ENCODE measurements around the gene CACNA2D2.

CACNA2D2 gene

GRCh38 chr3:50336452-50337174 lies 166.8 kb downstream of the CACNA2D2 start:
- Histone ChIP-seq H3K27ac (ENCODE audit: low read depth, low read length) (peak overlapping the region; percentile 77), H3K4me2 (ENCODE audit: low read depth, low read length, poor library complexity, severe bottlenecking) (peak overlapping the region; percentile 81), H3K36me3 (ENCODE audit: low read length) (no peaks in the 10 kb centered on the region), H2AFZ (ENCODE audit: low read depth, low read length, severe bottlenecking) (peak overlapping the region; percentile 8), H3F3A (ENCODE audit: insufficient read depth) (peaks cover 12% of the 10 kb centered on the region; the same call in 1 of the 2 replicates), H3K9ac (ENCODE audit: low read length) (peak overlapping the region; percentile 88), H3K9me3 (ENCODE audit: insufficient read depth, low read length) (no peaks in the 10 kb centered on the region), H3K4me3 (ENCODE audit: insufficient read depth, low read length, poor library complexity, severe bottlenecking) (peak overlapping the region; percentile 88), H4K20me1 (ENCODE audit: low read depth, low read length) (no peaks in the 10 kb centered on the region; the same call in 1 of the 2 replicates), H3K79me2 (ENCODE audit: insufficient read depth, low read length) (peaks cover 42% of the 10 kb centered on the region), H3K27me3 (ENCODE audit: low read length) (no peaks in the 10 kb centered on the region), H3K9me2 (replicated peaks; ENCODE audit: insufficient read depth, low read length) (no peaks in the 10 kb centered on the region)
- no peak for TF ChIP-seq CTCF (IDR thresholded peaks at IDR 0.05; ENCODE audit: insufficient read depth, low read length, poor library complexity, severe bottlenecking)
- TF ChIP-seq EZH2phosphoT487 (conservative IDR thresholded peaks at IDR 0.05; ENCODE audit: low read length) = no peak

GRCh38 chr3:50334339-50335075 lies 168.9 kb downstream of the CACNA2D2 start:
- Histone ChIP-seq H3K4me3 (ENCODE audit: insufficient read depth, low read length, poor library complexity, severe bottlenecking) (no peak overlapping the region), H3K9me2 (replicated peaks; ENCODE audit: insufficient read depth, low read length) (no peaks in the 10 kb centered on the region), H2AFZ (ENCODE audit: low read depth, low read length, severe bottlenecking) (no peak overlapping the region), H3K79me2 (ENCODE audit: insufficient read depth, low read length) (peaks cover 42% of the 10 kb centered on the region), H3K36me3 (ENCODE audit: low read length) (peaks cover 6% of the 10 kb centered on the region; the same call in 1 of the 2 replicates), H3K27ac (ENCODE audit: low read depth, low read length) (no peak overlapping the region), H3K9ac (ENCODE audit: low read length) (peak overlapping the region; percentile 6; the same call in 1 of the 2 replicates), H4K20me1 (ENCODE audit: low read depth, low read length) (no peaks in the 10 kb centered on the region; the same call in 1 of the 2 replicates), H3K27me3 (ENCODE audit: low read length) (no peaks in the 10 kb centered on the region), H3K4me2 (ENCODE audit: low read depth, low read length, poor library complexity, severe bottlenecking) (peak overlapping the region; percentile 8), H3K9me3 (ENCODE audit: insufficient read depth, low read length) (no peaks in the 10 kb centered on the region), H3F3A (ENCODE audit: insufficient read depth) (peaks cover 15% of the 10 kb centered on the region; the same call in 1 of the 2 replicates)
- TF ChIP-seq EZH2phosphoT487 (conservative IDR thresholded peaks at IDR 0.05; ENCODE audit: low read length) (no peak), CTCF (IDR thresholded peaks at IDR 0.05; ENCODE audit: insufficient read depth, low read length, poor library complexity, severe bottlenecking) (no peak)

GRCh38 chr3:50333744-50334328 lies 169.6 kb downstream of the CACNA2D2 start:
- Histone ChIP-seq H3K9ac (ENCODE audit: low read length) (no peak overlapping the region), H4K20me1 (ENCODE audit: low read depth, low read length) (no peaks in the 10 kb centered on the region; the same call in 1 of the 2 replicates)

More at GRCh38 chr3:50333744-50334328, 169.6 kb downstream of the CACNA2D2 start:
- H3K9me3 ChIP-seq (ENCODE audit: insufficient read depth, low read length) = no peaks in the 10 kb centered on the region
- TF ChIP-seq EZH2phosphoT487 (conservative IDR thresholded peaks at IDR 0.05; ENCODE audit: low read length) = no peak
- TF ChIP-seq CTCF (IDR thresholded peaks at IDR 0.05; ENCODE audit: insufficient read depth, low read length, poor library complexity, severe bottlenecking) = no peak
- no peak overlapping the region for H3K4me2 ChIP-seq (ENCODE audit: low read depth, low read length, poor library complexity, severe bottlenecking)
- no peak overlapping the region for H3K27ac ChIP-seq (ENCODE audit: low read depth, low read length)
- no peaks in the 10 kb centered on the region for H3K9me2 ChIP-seq (replicated peaks; ENCODE audit: insufficient read depth, low read length)
- peaks cover 6% of the 10 kb centered on the region; the same call in 1 of the 2 replicates for H3K36me3 ChIP-seq (ENCODE audit: low read length)
- H3F3A ChIP-seq (ENCODE audit: insufficient read depth) = peaks cover 14% of the 10 kb centered on the region; the same call in 1 of the 2 replicates
- H2AFZ ChIP-seq (ENCODE audit: low read depth, low read length, severe bottlenecking) = no peak overlapping the region
- no peak overlapping the region for H3K4me3 ChIP-seq (ENCODE audit: insufficient read depth, low read length, poor library complexity, severe bottlenecking)
- H3K79me2 ChIP-seq (ENCODE audit: insufficient read depth, low read length) = peaks cover 42% of the 10 kb centered on the region
- no peaks in the 10 kb centered on the region for H3K27me3 ChIP-seq (ENCODE audit: low read length)

Data from SU-DHL-6 (cell line).